HCT116 (cell line): ENCODE data around the gene PCAT6. TPM values are rescaled to one million over a fixed set of nuclear protein-coding genes. Genes with fewer than 3 reads are reported as not detected.
"Not testable (repeated sequence)": the region's sequence is repeated elsewhere in the genome, so short reads cannot be mapped to it uniquely, and the experiment has no call there.

Experiments
- ATAC-seq: fragments of 200-7000 bp; cut with Tn5 transposase; 2 replicates; pipeline ENCODE4 v1.9.1; 2020; ENCODE audit warnings: mild to moderate bottlenecking, moderate library complexity
- BruUV-seq: library from RNA; stranded (reverse); fragments of 400-500 nt; replicated peaks from 2 replicates; lab custom pipeline; 2021; lab: Mats Ljungman, UMichigan
- CTCF ChIA-PET: fragments of 300-600 bp; sonication (Branson Sonifier 250); formaldehyde crosslinking; loops from one replicate; lab custom pipeline; 2021; ENCODE audit warnings: antibody characterized with exemption; lab: Charles Lee
- POLR2A ChIA-PET: fragments of 300-600, 350-600 bp; sonication (Branson Sonifier 250); formaldehyde crosslinking; loops from one replicate; lab custom pipeline; 2021; ENCODE audit warnings: antibody characterized with exemption; lab: Charles Lee
- RAD21 ChIA-PET, 2 experiments: fragments of 300-600 bp; sonication (Branson Sonifier 250); formaldehyde crosslinking; loops; one replicate each; lab custom pipeline; 2023; ENCODE audit warnings: low total read pairs in 2 of 2; ENCODE audit not compliant: uncharacterized antibody in 2 of 2, unreplicated experiment in 2 of 2, low non-redundant PET in 1 of 2; lab: Charles Lee
- DNase-seq: peaks from one replicate; pipeline ENCODE4 v3.0.0-alpha.2; 2010; ENCODE audit warnings: low read depth, low spot score
- H2AFZ ChIP-seq: fragments of 200-600 bp; shearing (Covaris generic), sonication (generic); 2 replicates; pipeline ENCODE4 v1.6.1; 2017; ENCODE audit warnings: low read depth, mixed run types, mixed read lengths, antibody characterized with exemption, low read length; ENCODE audit not compliant: poor library complexity, severe bottlenecking
- H3K27ac ChIP-seq: 2 replicates; pipeline ENCODE4 v1.5.1; 2012; ENCODE audit warnings: low read depth, low read length
- H3K27me3 ChIP-seq: fragments of 200-600 bp; sonication (generic); 2 replicates; pipeline ENCODE4 v1.6.1; 2016; ENCODE audit warnings: mixed run types, low read length, mixed read lengths; ENCODE audit not compliant: insufficient read depth
- H3K36me3 ChIP-seq, 2 experiments: fragments of 200-500 bp in 1 of 2; fragments of 200-600 bp in 1 of 2; sonication (Bioruptor generic) in 1 of 2; sonication (generic) in 1 of 2; 2 replicates each; pipeline versions ENCODE4 v1.5.1 to v1.6.1; 2014 to 2016; ENCODE audit warnings: low read length in 2 of 2, inconsistent platforms in 1 of 2, mixed read lengths in 1 of 2, mixed run types in 1 of 2; ENCODE audit not compliant: insufficient read depth in 2 of 2, control insufficient read depth in 1 of 2
- H3K4me1 ChIP-seq, 2 experiments: fragments of 200-600 bp in 1 of 2; sonication (generic) in 1 of 2; 2 replicates each; pipeline versions ENCODE4 v1.5.1 to v1.6.1; 2012 to 2017; ENCODE audit warnings: low read length in 2 of 2, inconsistent platforms in 1 of 2, mild to moderate bottlenecking in 1 of 2, mixed read lengths in 1 of 2, mixed run types in 1 of 2, moderate library complexity in 1 of 2; ENCODE audit not compliant: insufficient read depth in 2 of 2, control insufficient read depth in 1 of 2
- H3K4me2 ChIP-seq: fragments of 200-600 bp; sonication (generic); 2 replicates; pipeline ENCODE4 v1.6.1; 2017; ENCODE audit warnings: mixed run types, low read length, mixed read lengths
- H3K4me3 ChIP-seq, 2 experiments: fragments of 200-600 bp in 1 of 2; sonication (generic) in 1 of 2; replicated peaks in 1 of 2; 2 replicates each; pipeline ENCODE4 v1.5.1; 2011 to 2016; ENCODE audit warnings: low read length in 2 of 2, control low read depth in 1 of 2, low read depth in 1 of 2, mild to moderate bottlenecking in 1 of 2, mixed read lengths in 1 of 2, mixed run types in 1 of 2
- H3K79me2 ChIP-seq: fragments of 200-600 bp; sonication (generic); 2 replicates; pipeline ENCODE4 v1.6.1; 2017; ENCODE audit warnings: mild to moderate bottlenecking, mixed run types, low read length, moderate library complexity, mixed read lengths; ENCODE audit not compliant: insufficient read depth
- H3K9ac ChIP-seq: fragments of 200-600 bp; sonication (generic); 2 replicates; pipeline ENCODE4 v1.6.1; 2016; ENCODE audit warnings: low read length, mixed read lengths
- H3K9me2 ChIP-seq: fragments of 200-600 bp; sonication (generic), shearing (Covaris generic); 2 replicates; pipeline ENCODE4 v1.6.1; 2017; ENCODE audit warnings: mixed run types, mild to moderate bottlenecking, moderate library complexity; ENCODE audit not compliant: insufficient read depth
- H3K9me3 ChIP-seq, 2 experiments: fragments of 200-500 bp in 1 of 2; fragments of 200-600 bp in 1 of 2; sonication (Bioruptor generic) in 1 of 2; sonication (generic) in 1 of 2; 2 replicates each; pipeline ENCODE4 v1.6.1; 2014 to 2017; ENCODE audit warnings: low read length in 2 of 2, mixed read lengths in 2 of 2, inconsistent platforms in 1 of 2, low read depth in 1 of 2, mild to moderate bottlenecking in 1 of 2, mixed run types in 1 of 2, moderate library complexity in 1 of 2; ENCODE audit not compliant: control insufficient read depth in 1 of 2, insufficient read depth in 1 of 2
- H4K20me1 ChIP-seq: fragments of 200-600 bp; sonication (generic), shearing (Covaris generic); 2 replicates; pipeline ENCODE4 v1.6.1; 2017; ENCODE audit warnings: mixed run types, mild to moderate bottlenecking, moderate library complexity; ENCODE audit not compliant: insufficient read depth
- EGR1 ChIP-seq: IDR thresholded peaks from 2 replicates; pipeline ENCODE4 v1.6.1; 2012; ENCODE audit warnings: low read depth
- EZH2 ChIP-seq: fragments of 200-600 bp; sonication (generic); IDR thresholded peaks from 2 replicates; pipeline ENCODE4 v1.6.1; 2017; ENCODE audit warnings: antibody characterized with exemption, mixed run types
- POLR2A ChIP-seq: IDR thresholded peaks from 2 replicates; pipeline ENCODE4 v1.7.0; 2011; ENCODE audit warnings: borderline replicate concordance; ENCODE audit not compliant: insufficient read depth, insufficient read length; ENCODE audit errors: extremely low read depth
- TCF7L2 ChIP-seq: IDR thresholded peaks from 2 replicates; pipeline ENCODE4 v1.7.0; 2011; ENCODE audit warnings: borderline replicate concordance, inconsistent platforms; ENCODE audit not compliant: insufficient read depth, insufficient read length; ENCODE audit errors: extremely low read depth
- intact Hi-C: fragments of 100-400 bp; cut with micrococcal nuclease; formaldehyde crosslinking; loops from 2 replicates; pipeline ENCODE4 v1.10.0; 2022
- total RNA-seq: library from RNA; stranded (reverse); gene quantifications from one replicate; pipeline ENCODE4 v1.2.1, GENCODE V29; 2021; ENCODE audit not compliant: unreplicated experiment
- TF ChIP-seq, protein P1 (sequence below), 3 experiments: fragments of 200-600 bp in 1 of 3; sonication (generic) in 1 of 3; IDR thresholded peaks in 2 of 3; conservative IDR thresholded peaks in 1 of 3; 2 replicates each; pipeline ENCODE4 v1.5.1; 2012 to 2017; ENCODE audit warnings: low read depth in 2 of 3, low read length in 2 of 3, antibody characterized with exemption in 1 of 3, borderline replicate concordance in 1 of 3, control low read depth in 1 of 3, mild to moderate bottlenecking in 1 of 3, mixed read lengths in 1 of 3, mixed run types in 1 of 3, moderate library complexity in 1 of 3; ENCODE audit not compliant: insufficient read depth in 1 of 3

PCAT6 gene
- total RNA-seq, 1 experiment from 2014 or later: 1.9 TPM

- TF ChIP-seq, protein P1, sequence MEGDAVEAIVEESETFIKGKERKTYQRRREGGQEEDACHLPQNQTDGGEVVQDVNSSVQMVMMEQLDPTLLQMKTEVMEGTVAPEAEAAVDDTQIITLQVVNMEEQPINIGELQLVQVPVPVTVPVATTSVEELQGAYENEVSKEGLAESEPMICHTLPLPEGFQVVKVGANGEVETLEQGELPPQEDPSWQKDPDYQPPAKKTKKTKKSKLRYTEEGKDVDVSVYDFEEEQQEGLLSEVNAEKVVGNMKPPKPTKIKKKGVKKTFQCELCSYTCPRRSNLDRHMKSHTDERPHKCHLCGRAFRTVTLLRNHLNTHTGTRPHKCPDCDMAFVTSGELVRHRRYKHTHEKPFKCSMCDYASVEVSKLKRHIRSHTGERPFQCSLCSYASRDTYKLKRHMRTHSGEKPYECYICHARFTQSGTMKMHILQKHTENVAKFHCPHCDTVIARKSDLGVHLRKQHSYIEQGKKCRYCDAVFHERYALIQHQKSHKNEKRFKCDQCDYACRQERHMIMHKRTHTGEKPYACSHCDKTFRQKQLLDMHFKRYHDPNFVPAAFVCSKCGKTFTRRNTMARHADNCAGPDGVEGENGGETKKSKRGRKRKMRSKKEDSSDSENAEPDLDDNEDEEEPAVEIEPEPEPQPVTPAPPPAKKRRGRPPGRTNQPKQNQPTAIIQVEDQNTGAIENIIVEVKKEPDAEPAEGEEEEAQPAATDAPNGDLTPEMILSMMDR (IDR thresholded peaks at IDR 0.05 in 2 of 3, conservative IDR thresholded peaks at IDR 0.05 in 1 of 3; ENCODE audit: borderline replicate concordance in 1 of 3, insufficient read depth in 1 of 3, low read depth in 2 of 3, low read length in 2 of 3): no peak
- no peak for TF ChIP-seq TCF7L2
- no peak for TF ChIP-seq EZH2
- TF ChIP-seq EGR1: no peak
- no peak for TF ChIP-seq POLR2A
- CTCF ChIA-PET: no interaction called here
- Histone ChIP-seq H2AFZ (no peak overlapping the region), H3K4me2 (no peak overlapping the region), H3K79me2 (peaks cover 7% of the 10 kb centered on the region), H3K4me3 (no peak overlapping the region), H3K27ac (no peak overlapping the region), H3K4me1 (no peaks in the 10 kb centered on the region), H3K27me3 (no peaks in the 10 kb centered on the region), H4K20me1 (no peaks in the 10 kb centered on the region), H3K36me3 (no peaks in the 10 kb centered on the region), H3K9me2 (no peaks in the 10 kb centered on the region), H3K9ac (no peak overlapping the region), H3K9me3 (no peaks in the 10 kb centered on the region)
- POLR2A ChIA-PET: no interaction called here
- DNase-seq: no peak
- intact Hi-C loops: no loop called here
- RAD21 ChIA-PET: no interaction called here
- no peak for ATAC-seq
- no TSS peak for BruUV-seq
Observed at GRCh38 chr1:202794051-202794740, 16.6 kb upstream of the PCAT6 start.

- ATAC-seq, intact Hi-C loops, H3K27me3 ChIP-seq, H3K9me2 ChIP-seq, H2AFZ ChIP-seq, CTCF ChIA-PET, H3K4me1 ChIP-seq, H3K9ac ChIP-seq, BruUV-seq, H3K4me2 ChIP-seq, H3K79me2 ChIP-seq, H3K36me3 ChIP-seq, H3K27ac ChIP-seq, H4K20me1 ChIP-seq, H3K4me3 ChIP-seq, H3K9me3 ChIP-seq, RAD21 ChIA-PET, POLR2A ChIA-PET, DNase-seq: not testable (repeated sequence)
Observed at GRCh38 chr1:202794931-202795330, 15.8 kb upstream of the PCAT6 start.
